Caco-2 (cell line): Measurements from ENCODE around the gene FOXL3. TPM values are rescaled to one million over a fixed set of nuclear protein-coding genes. Genes with fewer than 3 reads are reported as not detected.

Experiments
- BruUV-seq: library from RNA; stranded (reverse); fragments of 400-500 nt; replicated peaks from 2 replicates; lab custom pipeline; 2021; lab: Mats Ljungman, UMichigan
- CTCF ChIA-PET: fragments of 300-600 bp; sonication (Branson Sonifier 250); formaldehyde crosslinking; loops from one replicate; lab custom pipeline; 2022; ENCODE audit warnings: antibody characterized with exemption; lab: Charles Lee
- POLR2A ChIA-PET: fragments of 300-600 bp; sonication (Branson Sonifier 250); formaldehyde crosslinking; loops from one replicate; lab custom pipeline; 2022; ENCODE audit warnings: antibody characterized with exemption; lab: Charles Lee
- DNase-seq, 2 experiments: peaks; one replicate each; pipeline versions ENCODE4 v3.0.0 to v3.0.0-alpha.2; 2020 to 2022
- H3K27me3 ChIP-seq: replicated peaks from 2 replicates; pipeline ENCODE4 v1.6.0; 2011; ENCODE audit warnings: low read length; ENCODE audit not compliant: control insufficient read depth, insufficient read depth
- H3K36me3 ChIP-seq: 2 replicates; pipeline ENCODE4 v1.5.1; 2011; ENCODE audit warnings: low read length; ENCODE audit not compliant: control insufficient read depth, insufficient read depth
- H3K4me1 ChIP-seq: fragments of 250-450 bp; sonication (Bioruptor Pico); 2 replicates; pipeline ENCODE4 v1.5.1; 2020; ENCODE audit warnings: mild to moderate bottlenecking
- H3K4me3 ChIP-seq: 2 replicates; pipeline ENCODE4 v1.5.1; 2011; ENCODE audit warnings: low read depth, mild to moderate bottlenecking, control low read depth, low read length
- H3K9me3 ChIP-seq: fragments of 250-450 bp; sonication (Bioruptor Pico); 2 replicates; pipeline ENCODE4 v1.5.1; 2020; ENCODE audit warnings: mild to moderate bottlenecking, moderate library complexity
- H3K27ac Mint-ChIP-seq: one replicate; pipeline ENCODE4 v1.8.0; 2022; ENCODE audit warnings: mixed read lengths; ENCODE audit not compliant: unreplicated experiment
- H3K27me3 Mint-ChIP-seq: one replicate; pipeline ENCODE4 v1.8.0; 2022; ENCODE audit warnings: mixed read lengths; ENCODE audit not compliant: insufficient read depth, unreplicated experiment
- H3K36me3 Mint-ChIP-seq: one replicate; pipeline ENCODE4 v1.8.0; 2022; ENCODE audit warnings: mild to moderate bottlenecking, mixed read lengths; ENCODE audit not compliant: insufficient read depth, unreplicated experiment
- H3K4me1 Mint-ChIP-seq: one replicate; pipeline ENCODE4 v1.8.0; 2022; ENCODE audit warnings: low read depth, mixed read lengths; ENCODE audit not compliant: unreplicated experiment
- H3K4me3 Mint-ChIP-seq: one replicate; pipeline ENCODE4 v1.8.0; 2022; ENCODE audit warnings: mild to moderate bottlenecking, moderate library complexity, mixed read lengths; ENCODE audit not compliant: unreplicated experiment
- H3K9me3 Mint-ChIP-seq: one replicate; pipeline ENCODE4 v1.8.0; 2022; ENCODE audit warnings: mixed read lengths; ENCODE audit not compliant: unreplicated experiment
- intact Hi-C: fragments of 100-400 bp; cut with micrococcal nuclease; formaldehyde crosslinking; loops from one replicate; pipeline ENCODE4 v1.10.0; 2022; ENCODE audit not compliant: unreplicated experiment
- total RNA-seq: library from RNA; stranded (reverse); gene quantifications from 2 replicates; pipeline ENCODE4 v1.2.3, GENCODE V29; 2022
- TF ChIP-seq, protein P1 (sequence below), 2 experiments: fragments of 200-600 bp in 1 of 2; IDR thresholded peaks; 1 replicate in 1 of 2; 2 replicates in 1 of 2; pipeline versions ENCODE4 v1.5.1 to v1.8.0; 2011 to 2022; ENCODE audit warnings: antibody characterized with exemption in 1 of 2, control low read depth in 1 of 2, inconsistent platforms in 1 of 2, low read depth in 1 of 2, low read length in 1 of 2, mild to moderate bottlenecking in 1 of 2, moderate library complexity in 1 of 2; ENCODE audit not compliant: insufficient read depth in 1 of 2, severe bottlenecking in 1 of 2, unreplicated experiment in 1 of 2

FOXL3 gene
- total RNA-seq, 1 experiment from 2014 or later, result not detected

- intact Hi-C loops, result no loop called here
Measured at GRCh38 chr7:340200-340937, 50.4 kb downstream of the FOXL3 start.

More at GRCh38 chr7:340200-340937, 50.4 kb downstream of the FOXL3 start:
- CTCF ChIA-PET, result no interaction called here
- peaks cover 52% of the 10 kb centered on the region for H3K4me1 Mint-ChIP-seq
- Histone ChIP-seq H3K4me3 (no peak overlapping the region), H3K9me3 (no peaks in the 10 kb centered on the region), H3K36me3 (no peaks in the 10 kb centered on the region), H3K4me1 (peaks cover 67% of the 10 kb centered on the region), H3K27me3 (no peaks in the 10 kb centered on the region)
- POLR2A ChIA-PET, result no interaction called here
- H3K36me3 Mint-ChIP-seq, result peaks cover 7% of the 10 kb centered on the region
- peak overlapping the region; percentile 92 for H3K27ac Mint-ChIP-seq
- H3K4me3 Mint-ChIP-seq, result no peak overlapping the region
- TF ChIP-seq, protein P1, sequence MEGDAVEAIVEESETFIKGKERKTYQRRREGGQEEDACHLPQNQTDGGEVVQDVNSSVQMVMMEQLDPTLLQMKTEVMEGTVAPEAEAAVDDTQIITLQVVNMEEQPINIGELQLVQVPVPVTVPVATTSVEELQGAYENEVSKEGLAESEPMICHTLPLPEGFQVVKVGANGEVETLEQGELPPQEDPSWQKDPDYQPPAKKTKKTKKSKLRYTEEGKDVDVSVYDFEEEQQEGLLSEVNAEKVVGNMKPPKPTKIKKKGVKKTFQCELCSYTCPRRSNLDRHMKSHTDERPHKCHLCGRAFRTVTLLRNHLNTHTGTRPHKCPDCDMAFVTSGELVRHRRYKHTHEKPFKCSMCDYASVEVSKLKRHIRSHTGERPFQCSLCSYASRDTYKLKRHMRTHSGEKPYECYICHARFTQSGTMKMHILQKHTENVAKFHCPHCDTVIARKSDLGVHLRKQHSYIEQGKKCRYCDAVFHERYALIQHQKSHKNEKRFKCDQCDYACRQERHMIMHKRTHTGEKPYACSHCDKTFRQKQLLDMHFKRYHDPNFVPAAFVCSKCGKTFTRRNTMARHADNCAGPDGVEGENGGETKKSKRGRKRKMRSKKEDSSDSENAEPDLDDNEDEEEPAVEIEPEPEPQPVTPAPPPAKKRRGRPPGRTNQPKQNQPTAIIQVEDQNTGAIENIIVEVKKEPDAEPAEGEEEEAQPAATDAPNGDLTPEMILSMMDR (IDR thresholded peaks at IDR 0.05; ENCODE audit: insufficient read depth in 1 of 2, low read depth in 1 of 2, low read length in 1 of 2, severe bottlenecking in 1 of 2, unreplicated experiment in 1 of 2), result no peak
- BruUV-seq, result no TSS peak
- H3K9me3 Mint-ChIP-seq, result no peaks in the 10 kb centered on the region
- no peaks in the 10 kb centered on the region for H3K27me3 Mint-ChIP-seq
- DNase-seq, result no peak

Other genes with a start within 250 kb of the FOXL3 start
- gene FAM20C, start 97.6 kb upstream of the FOXL3 start, total RNA-seq, result 34.0 and 37.6 TPM in 2 replicates
- 76.8 and 78.5 TPM in 2 replicates for gene PDGFA, start 229.7 kb downstream of the FOXL3 start, total RNA-seq